ENCODE measurements around the gene IRX1.

Gene IRX1

DNA sequence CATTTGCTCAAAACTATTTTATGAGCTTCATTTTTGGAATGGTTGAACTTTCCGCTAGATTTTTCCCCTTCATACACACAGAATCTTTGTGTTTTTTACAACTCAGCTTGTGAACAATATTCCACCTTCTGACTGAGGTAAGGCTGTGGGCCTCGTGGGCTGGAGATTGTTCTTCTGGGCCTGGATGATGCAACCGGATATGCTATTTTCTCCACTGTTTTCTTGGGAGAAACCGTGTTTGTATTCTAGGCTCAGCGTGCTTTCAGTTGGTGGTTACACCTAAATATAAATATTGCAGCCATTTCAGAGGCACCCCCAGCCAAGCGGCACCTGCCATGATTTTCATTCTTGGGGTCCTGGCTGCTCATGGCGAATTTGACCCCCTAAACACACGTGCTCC lies 55.2 kb downstream of the IRX1 start:
- no peak for DNase-seq
- no peak for ATAC-seq

Data from stimulated activated naive CD8-positive, alpha-beta T cell treated with anti-CD3 and anti-CD28 coated beads, Interleukin-15, Interleukin-2, amounts not matched to agents 100 U/mL and 50 U/mL, for 24 hours (primary cell).